Rectal smooth muscle tissue (tissue), 1 donor: Measurements from ENCODE around the gene SEPHS1.
"Not testable (repeated sequence)": the region's sequence is repeated elsewhere in the genome, so short reads cannot be mapped to it uniquely, and the experiment has no call there.

ENCODE experiments used
- H3K27ac ChIP-seq: one replicate; pipeline ENCODE4 v1.7.0; 2013; ENCODE audit warnings: low read depth, low read length, inconsistent platforms
- H3K27me3 ChIP-seq: one replicate; pipeline ENCODE4 v1.7.0; 2013; ENCODE audit warnings: low read length; ENCODE audit not compliant: control insufficient read depth, insufficient read depth
- H3K36me3 ChIP-seq: one replicate; pipeline ENCODE4 v1.7.0; 2013; ENCODE audit warnings: low read length; ENCODE audit not compliant: control insufficient read depth, insufficient read depth
- H3K4me1 ChIP-seq: one replicate; pipeline ENCODE4 v1.7.0; 2013; ENCODE audit warnings: low read length; ENCODE audit not compliant: control insufficient read depth, insufficient read depth
- H3K4me3 ChIP-seq: one replicate; pipeline ENCODE4 v1.7.0; 2013; ENCODE audit warnings: low read length
- H3K9ac ChIP-seq: one replicate; pipeline ENCODE4 v1.7.0; 2013; ENCODE audit warnings: low read length

Gene SEPHS1

GRCh38 chr10:13335881-13336280 lies 12.2 kb downstream of the SEPHS1 start:
- Histone ChIP-seq H3K27me3 (no peaks in the 10 kb centered on the region), H3K4me1 (peaks cover 11% of the 10 kb centered on the region), H3K27ac (no peak overlapping the region), H3K36me3 (peaks cover 3% of the 10 kb centered on the region), H3K4me3 (no peak overlapping the region), H3K9ac (no peak overlapping the region)

- Histone ChIP-seq H3K27ac (no peak overlapping the region), H3K4me1 (peaks cover 10% of the 10 kb centered on the region), H3K4me3 (no peak overlapping the region), H3K27me3 (no peaks in the 10 kb centered on the region), H3K36me3 (peaks cover 6% of the 10 kb centered on the region), H3K9ac (peak overlapping the region; percentile 40)
These were observed 13.5 kb downstream of the SEPHS1 start for GRCh38 chr10:13334556-13334955.

DNA sequence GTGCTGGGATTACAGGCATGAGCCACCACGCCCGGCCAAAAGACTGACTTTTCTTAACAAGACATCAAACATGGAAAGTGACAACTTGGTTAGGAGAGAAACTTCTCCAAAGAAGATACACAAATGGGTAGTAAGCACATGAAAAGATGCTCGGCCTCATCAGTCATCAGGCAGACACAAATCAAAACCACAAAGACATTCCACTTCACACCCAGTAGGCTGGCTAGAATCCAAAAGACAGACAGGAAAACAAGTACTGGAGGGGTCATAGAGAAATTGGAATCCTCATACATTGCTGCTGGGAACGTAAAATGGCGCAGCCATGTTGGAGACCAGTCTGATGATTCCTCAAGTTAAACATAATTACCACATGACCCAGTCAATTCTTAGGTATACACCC lies 16.4 kb downstream of the SEPHS1 start:
- Histone ChIP-seq H3K4me3 (no peak overlapping the region), H3K4me1 (no peaks in the 10 kb centered on the region), H3K9ac (no peak overlapping the region), H3K27ac (no peak overlapping the region), H3K27me3 (no peaks in the 10 kb centered on the region), H3K36me3 (peaks cover 14% of the 10 kb centered on the region)

DNA sequence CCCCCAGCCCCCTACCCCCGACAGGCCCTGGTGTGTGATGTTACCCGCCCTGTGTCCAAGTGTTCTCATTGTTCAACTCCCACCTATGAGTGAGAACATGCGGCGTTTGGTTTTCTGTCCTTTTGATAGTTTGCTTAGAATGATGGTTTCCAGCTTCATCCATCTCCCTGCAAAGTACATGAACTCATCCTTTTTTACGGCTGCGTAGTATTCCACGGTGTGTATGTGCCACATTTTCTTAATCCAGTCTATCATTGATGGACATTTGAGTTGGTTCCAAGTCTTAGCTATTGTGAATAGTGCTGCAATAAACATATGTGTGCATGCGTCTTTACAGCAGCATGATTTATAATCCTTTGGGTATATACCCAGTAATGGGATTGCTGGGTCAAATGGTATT lies 17.1 kb downstream of the SEPHS1 start:
- not testable (repeated sequence) for H3K4me1 ChIP-seq, H3K27ac ChIP-seq, H3K4me3 ChIP-seq, H3K9ac ChIP-seq, H3K27me3 ChIP-seq
- H3K36me3 ChIP-seq = peaks cover 14% of the 10 kb centered on the region

- Histone ChIP-seq H3K27me3 (no peaks in the 10 kb centered on the region), H3K4me1 (no peaks in the 10 kb centered on the region), H3K36me3 (peaks cover 17% of the 10 kb centered on the region), H3K27ac (no peak overlapping the region), H3K4me3 (no peak overlapping the region), H3K9ac (no peak overlapping the region)
These were observed 18.5 kb downstream of the SEPHS1 start for GRCh38 chr10:13329565-13329964.

GRCh38 chr10:13328613-13329012 lies 19.5 kb downstream of the SEPHS1 start:
- Histone ChIP-seq H3K27ac (no peak overlapping the region), H3K27me3 (no peaks in the 10 kb centered on the region), H3K9ac (no peak overlapping the region), H3K4me3 (no peak overlapping the region), H3K4me1 (no peaks in the 10 kb centered on the region), H3K36me3 (peaks cover 14% of the 10 kb centered on the region)

DNA sequence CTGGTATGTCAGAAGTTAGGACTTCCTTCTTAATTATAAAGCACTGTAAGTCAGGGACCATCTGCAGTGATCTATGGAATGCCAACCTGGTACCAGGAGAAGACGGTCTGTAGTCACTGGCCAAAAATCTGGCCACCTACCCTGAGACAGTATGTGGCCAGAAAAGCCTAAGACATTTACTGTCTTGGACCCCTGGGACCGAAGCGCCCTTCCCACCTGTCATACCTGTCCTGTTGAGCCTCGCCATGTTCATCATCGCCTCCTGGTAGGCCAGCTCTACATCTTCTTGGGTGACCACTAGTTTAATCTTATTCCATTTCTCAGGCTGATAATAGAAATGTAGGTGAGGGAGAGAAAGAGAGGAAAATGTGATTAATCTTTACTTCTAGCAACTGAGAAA lies 20.0 kb downstream of the SEPHS1 start:
- Histone ChIP-seq H3K4me3 (no peak overlapping the region), H3K27me3 (no peaks in the 10 kb centered on the region), H3K9ac (no peak overlapping the region), H3K27ac (no peak overlapping the region), H3K4me1 (no peaks in the 10 kb centered on the region), H3K36me3 (peaks cover 14% of the 10 kb centered on the region)

DNA sequence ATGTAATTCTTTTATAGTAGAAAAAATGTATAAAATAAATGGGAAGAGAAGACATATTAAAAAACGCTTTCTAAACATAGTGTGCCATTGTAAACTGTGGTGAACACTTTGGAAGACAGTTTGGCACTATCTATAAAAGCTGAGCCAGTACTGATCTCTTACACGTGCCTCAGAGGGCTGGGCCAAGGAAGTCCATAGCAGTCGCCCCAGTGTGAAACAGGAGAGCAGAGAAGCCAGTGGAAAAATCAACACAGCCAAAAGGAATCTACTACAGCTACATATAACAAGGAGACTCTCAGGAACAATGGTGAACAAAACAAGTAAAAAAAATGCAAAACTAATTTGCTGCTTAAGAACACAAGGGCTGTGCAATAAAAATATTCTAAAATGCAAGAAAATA lies 20.6 kb downstream of the SEPHS1 start:
- Histone ChIP-seq H3K9ac (no peak overlapping the region), H3K36me3 (peaks cover 15% of the 10 kb centered on the region), H3K27me3 (no peaks in the 10 kb centered on the region), H3K27ac (no peak overlapping the region), H3K4me1 (no peaks in the 10 kb centered on the region), H3K4me3 (no peak overlapping the region)

DNA sequence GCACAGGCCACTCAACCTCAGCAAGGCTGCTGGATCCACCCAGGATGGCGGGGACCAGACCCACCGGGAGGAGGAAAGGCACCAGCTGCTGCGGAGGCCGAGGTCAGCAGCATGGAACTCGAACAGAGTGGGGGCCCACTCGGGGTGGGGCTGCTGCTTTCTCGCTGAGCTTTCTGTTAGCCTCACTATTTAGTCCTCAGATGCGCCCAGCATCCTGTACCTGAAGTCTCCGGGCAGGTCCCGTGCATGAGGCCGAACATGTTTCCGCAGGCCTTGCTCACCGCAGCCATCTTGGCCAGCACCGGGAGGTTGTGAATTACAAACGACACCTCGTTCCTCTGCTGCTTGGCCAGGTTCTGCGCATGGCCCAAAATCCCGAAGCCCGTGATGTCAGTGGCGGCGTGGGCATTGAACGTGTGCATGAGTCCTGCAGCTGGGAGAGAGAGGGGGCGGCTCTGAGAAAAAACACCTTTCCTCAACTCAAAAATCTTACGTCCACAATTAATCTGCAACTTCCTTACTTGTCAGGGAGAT lies 25.4 kb downstream of the SEPHS1 start:
- H3K9ac ChIP-seq = no peak overlapping the region
- H3K4me1 ChIP-seq = no peaks in the 10 kb centered on the region
- no peak overlapping the region for H3K27ac ChIP-seq
- peaks cover 12% of the 10 kb centered on the region for H3K36me3 ChIP-seq
- H3K4me3 ChIP-seq = no peak overlapping the region
- H3K27me3 ChIP-seq = no peaks in the 10 kb centered on the region

- Histone ChIP-seq H3K4me3 (no peak overlapping the region), H3K27me3 (no peaks in the 10 kb centered on the region), H3K9ac (no peak overlapping the region), H3K36me3 (peaks cover 12% of the 10 kb centered on the region), H3K27ac (no peak overlapping the region), H3K4me1 (no peaks in the 10 kb centered on the region)
These were observed 26.5 kb downstream of the SEPHS1 start for GRCh38 chr10:13321576-13321975.

GRCh38 chr10:13319166-13319565 lies 28.9 kb downstream of the SEPHS1 start:
- H3K36me3 ChIP-seq = peaks cover 10% of the 10 kb centered on the region
- no peak overlapping the region for H3K27ac ChIP-seq
- no peaks in the 10 kb centered on the region for H3K27me3 ChIP-seq
- H3K4me1 ChIP-seq = no peaks in the 10 kb centered on the region
- no peak overlapping the region for H3K4me3 ChIP-seq
- H3K9ac ChIP-seq = no peak overlapping the region

GRCh38 chr10:13317474-13317873 lies 30.6 kb downstream of the SEPHS1 start:
- Histone ChIP-seq H3K27me3 (no peaks in the 10 kb centered on the region), H3K36me3 (peaks cover 8% of the 10 kb centered on the region), H3K9ac (no peak overlapping the region), H3K4me1 (no peaks in the 10 kb centered on the region), H3K4me3 (no peak overlapping the region), H3K27ac (no peak overlapping the region)

- Histone ChIP-seq H3K27ac (no peak overlapping the region), H3K27me3 (no peaks in the 10 kb centered on the region), H3K4me3 (no peak overlapping the region), H3K36me3 (peaks cover 3% of the 10 kb centered on the region), H3K4me1 (no peaks in the 10 kb centered on the region), H3K9ac (no peak overlapping the region)
These were observed 31.3 kb downstream of the SEPHS1 start for GRCh38 chr10:13316635-13317311.
